ENCODE data around the gene NEK6. TPM values are rescaled to one million over a fixed set of nuclear protein-coding genes. Genes with fewer than 3 reads are reported as not detected.

Gene NEK6
- total RNA-seq, 1 donor from 2014 or later = 17.4 TPM

- peaks cover 2% of the 10 kb centered on the region for H3K36me3 Mint-ChIP-seq (ENCODE audit: low read depth)
- H3K4me3 Mint-ChIP-seq = no peak overlapping the region
- no peak for DNase-seq (ENCODE audit: low spot score)
- H3K27me3 Mint-ChIP-seq (ENCODE audit: insufficient read depth) = peaks cover 13% of the 10 kb centered on the region
- peaks cover 47% of the 10 kb centered on the region for H3K4me1 Mint-ChIP-seq (ENCODE audit: low read depth)
- H3K27ac Mint-ChIP-seq = peak overlapping the region; percentile 44
- H3K9me3 Mint-ChIP-seq = no peaks in the 10 kb centered on the region
- intact Hi-C loops (cut with micrococcal nuclease) = loop anchor here (1.0 kb wide), 1 partner anchor 37 kb away; no protein-coding TSS in a partner anchor
Measured at GRCh38 chr9:124290743-124291554, 33.2 kb downstream of the NEK6 start.

GRCh38 chr9:124291801-124292396 lies 34.1 kb downstream of the NEK6 start:
- Mint-ChIP-seq H3K4me3 (peak overlapping the region; percentile 38), H3K9me3 (no peaks in the 10 kb centered on the region), H3K27ac (peak overlapping the region; percentile 44), H3K27me3 (ENCODE audit: insufficient read depth) (peaks cover 13% of the 10 kb centered on the region), H3K36me3 (ENCODE audit: low read depth) (no peaks in the 10 kb centered on the region), H3K4me1 (ENCODE audit: low read depth) (peaks cover 37% of the 10 kb centered on the region)
- peak; percentile 9 for DNase-seq (ENCODE audit: low spot score)
- intact Hi-C loops (cut with micrococcal nuclease) = loop anchor here (1.0 kb wide), 1 partner anchor 38 kb away; no protein-coding TSS in a partner anchor

- H3K27me3 Mint-ChIP-seq (ENCODE audit: insufficient read depth) = peaks cover 13% of the 10 kb centered on the region
- H3K27ac Mint-ChIP-seq = no peak overlapping the region
- peak overlapping the region; percentile 38 for H3K4me3 Mint-ChIP-seq
- no peak for DNase-seq (ENCODE audit: low spot score)
- H3K4me1 Mint-ChIP-seq (ENCODE audit: low read depth) = peaks cover 32% of the 10 kb centered on the region
- no peaks in the 10 kb centered on the region for H3K9me3 Mint-ChIP-seq
- intact Hi-C loops (cut with micrococcal nuclease) = no loop called here
- no peaks in the 10 kb centered on the region for H3K36me3 Mint-ChIP-seq (ENCODE audit: low read depth)
Measured at GRCh38 chr9:124292696-124293593, 35.2 kb downstream of the NEK6 start.

- Mint-ChIP-seq H3K36me3 (ENCODE audit: low read depth) (no peaks in the 10 kb centered on the region), H3K4me1 (ENCODE audit: low read depth) (peaks cover 32% of the 10 kb centered on the region), H3K27me3 (ENCODE audit: insufficient read depth) (peaks cover 13% of the 10 kb centered on the region), H3K4me3 (no peak overlapping the region), H3K9me3 (no peaks in the 10 kb centered on the region), H3K27ac (no peak overlapping the region)
- intact Hi-C loops (cut with micrococcal nuclease) = no loop called here
- no peak for DNase-seq (ENCODE audit: low spot score)
Measured at GRCh38 chr9:124293718-124294506, 36.2 kb downstream of the NEK6 start.

GRCh38 chr9:124295159-124295794 lies 37.5 kb downstream of the NEK6 start:
- DNase-seq (ENCODE audit: low spot score) = no peak
- no peak overlapping the region for H3K27ac Mint-ChIP-seq
- H3K4me3 Mint-ChIP-seq = no peak overlapping the region
- peaks cover 13% of the 10 kb centered on the region for H3K27me3 Mint-ChIP-seq (ENCODE audit: insufficient read depth)
- H3K36me3 Mint-ChIP-seq (ENCODE audit: low read depth) = no peaks in the 10 kb centered on the region
- no peaks in the 10 kb centered on the region for H3K9me3 Mint-ChIP-seq
- intact Hi-C loops (cut with micrococcal nuclease) = no loop called here
- H3K4me1 Mint-ChIP-seq (ENCODE audit: low read depth) = peaks cover 32% of the 10 kb centered on the region

- peaks cover 13% of the 10 kb centered on the region for H3K27me3 Mint-ChIP-seq (ENCODE audit: insufficient read depth)
- no peak for DNase-seq (ENCODE audit: low spot score)
- H3K36me3 Mint-ChIP-seq (ENCODE audit: low read depth) = no peaks in the 10 kb centered on the region
- no peak overlapping the region for H3K27ac Mint-ChIP-seq
- peaks cover 27% of the 10 kb centered on the region for H3K4me1 Mint-ChIP-seq (ENCODE audit: low read depth)
- no peaks in the 10 kb centered on the region for H3K9me3 Mint-ChIP-seq
- no peak overlapping the region for H3K4me3 Mint-ChIP-seq
- intact Hi-C loops (cut with micrococcal nuclease) = no loop called here
Measured at GRCh38 chr9:124296094-124296493, 38.3 kb downstream of the NEK6 start.

- no peak overlapping the region for H3K27ac Mint-ChIP-seq
- intact Hi-C loops (cut with micrococcal nuclease) = no loop called here
Measured at GRCh38 chr9:124296796-124297550, 39.2 kb downstream of the NEK6 start.

GRCh38 chr9:124297551-124297901 lies 39.8 kb downstream of the NEK6 start:
- H3K27me3 Mint-ChIP-seq (ENCODE audit: insufficient read depth) = peaks cover 8% of the 10 kb centered on the region
- H3K36me3 Mint-ChIP-seq (ENCODE audit: low read depth) = no peaks in the 10 kb centered on the region
- H3K4me3 Mint-ChIP-seq = no peak overlapping the region
- no peak overlapping the region for H3K27ac Mint-ChIP-seq
- H3K4me1 Mint-ChIP-seq (ENCODE audit: low read depth) = peaks cover 13% of the 10 kb centered on the region
- no peaks in the 10 kb centered on the region for H3K9me3 Mint-ChIP-seq
- DNase-seq (ENCODE audit: low spot score) = no peak
- intact Hi-C loops (cut with micrococcal nuclease) = no loop called here

More at GRCh38 chr9:124296796-124297550, 39.2 kb downstream of the NEK6 start:
- no peaks in the 10 kb centered on the region for H3K36me3 Mint-ChIP-seq (ENCODE audit: low read depth)
- H3K9me3 Mint-ChIP-seq = no peaks in the 10 kb centered on the region
- DNase-seq (ENCODE audit: low spot score) = no peak
- H3K27me3 Mint-ChIP-seq (ENCODE audit: insufficient read depth) = peaks cover 8% of the 10 kb centered on the region
- no peak overlapping the region for H3K4me3 Mint-ChIP-seq
- peaks cover 18% of the 10 kb centered on the region for H3K4me1 Mint-ChIP-seq (ENCODE audit: low read depth)

- Mint-ChIP-seq H3K4me3 (no peak overlapping the region), H3K4me1 (ENCODE audit: low read depth) (peaks cover 9% of the 10 kb centered on the region), H3K27ac (no peak overlapping the region), H3K36me3 (ENCODE audit: low read depth) (no peaks in the 10 kb centered on the region), H3K9me3 (no peaks in the 10 kb centered on the region), H3K27me3 (ENCODE audit: insufficient read depth) (peaks cover 5% of the 10 kb centered on the region)
- intact Hi-C loops (cut with micrococcal nuclease) = no loop called here
- DNase-seq (ENCODE audit: low spot score) = no peak
Measured at GRCh38 chr9:124297915-124298645, 40.3 kb downstream of the NEK6 start.

- no peak for DNase-seq (ENCODE audit: low spot score)
- Mint-ChIP-seq H3K27ac (no peak overlapping the region), H3K9me3 (no peaks in the 10 kb centered on the region), H3K27me3 (ENCODE audit: insufficient read depth) (peaks cover 5% of the 10 kb centered on the region), H3K4me3 (no peak overlapping the region), H3K4me1 (ENCODE audit: low read depth) (peaks cover 9% of the 10 kb centered on the region), H3K36me3 (ENCODE audit: low read depth) (no peaks in the 10 kb centered on the region)
- intact Hi-C loops (cut with micrococcal nuclease) = no loop called here
Measured at GRCh38 chr9:124298646-124299235, 41.0 kb downstream of the NEK6 start.
